Measurements from ENCODE around the gene PYGO1. TPM values are rescaled to one million over a fixed set of nuclear protein-coding genes. Genes with fewer than 3 reads are reported as not detected.

The PYGO1 gene
- total RNA-seq, 1 experiment from 2014 or later = 0.83 TPM

DNA sequence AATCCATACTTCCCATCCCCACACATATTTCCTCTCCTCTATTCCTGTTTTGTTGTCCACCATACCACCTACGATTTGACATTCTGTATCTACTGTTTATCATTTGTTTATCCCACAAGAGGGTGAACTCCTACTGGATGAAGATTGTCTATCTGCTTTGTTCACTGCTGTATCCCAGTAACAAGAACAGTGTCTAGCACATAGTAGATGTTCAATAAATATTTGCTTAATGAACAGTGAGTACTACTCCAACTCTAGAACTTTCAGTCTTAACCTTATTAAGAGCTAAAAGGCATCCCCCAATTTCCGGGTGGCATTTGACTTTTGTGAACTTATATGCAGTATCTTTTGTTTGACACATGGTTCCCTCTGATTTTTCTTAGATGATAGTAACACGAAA is 1.3 kb downstream of the PYGO1 start:
- Histone ChIP-seq H2BK20ac (ENCODE audit: low read depth, low read length, poor library complexity, severe bottlenecking) (no peak overlapping the region), H4K20me1 (ENCODE audit: control insufficient read depth, insufficient read depth, insufficient read length) (no peaks in the 10 kb centered on the region), H3K79me2 (ENCODE audit: insufficient read depth, low read length) (no peaks in the 10 kb centered on the region), H2AK5ac (ENCODE audit: insufficient read length, low read length) (no peak overlapping the region), H2BK12ac (ENCODE audit: insufficient read length, low read depth, low read length) (no peak overlapping the region), H3K9ac (ENCODE audit: extremely low read depth, insufficient read length, low read length) (no peak overlapping the region), H3K79me1 (ENCODE audit: insufficient read depth, low read depth, low read length, poor library complexity, severe bottlenecking) (no peaks in the 10 kb centered on the region), H2BK120ac (ENCODE audit: low read depth, low read length, poor library complexity, severe bottlenecking) (no peak overlapping the region), H4K8ac (replicated peaks; ENCODE audit: insufficient read length, low read depth, low read length) (no peak overlapping the region), H3T11ph (ENCODE audit: low read length) (no peak overlapping the region), H3K27ac (ENCODE audit: insufficient read length, low read depth, low read length) (no peak overlapping the region), H3K23ac (ENCODE audit: insufficient read length, low read depth, low read length) (no peak overlapping the region), H3K18ac (ENCODE audit: insufficient read length, low read depth, low read length) (no peak overlapping the region), H3K4ac (ENCODE audit: low read depth, low read length) (no peak overlapping the region), H3K9me3 (ENCODE audit: control insufficient read depth, low read depth, low read length) (no peaks in the 10 kb centered on the region), H3K4me2 (ENCODE audit: insufficient read depth, insufficient read length, low read length) (no peak overlapping the region), H3K23me2 (ENCODE audit: insufficient read length, low read depth, low read length, poor library complexity, severe bottlenecking) (peaks cover 13% of the 10 kb centered on the region), H2BK5ac (ENCODE audit: insufficient read length, low read length) (no peak overlapping the region), H4K91ac (ENCODE audit: insufficient read length, low read depth, low read length) (no peak overlapping the region), H3K4me1 (ENCODE audit: insufficient read depth, low read length) (no peaks in the 10 kb centered on the region), H3K14ac (ENCODE audit: insufficient read depth, low read length) (no peak overlapping the region), H3K56ac (ENCODE audit: insufficient read length, low read depth, low read length) (no peak overlapping the region), H4K5ac (ENCODE audit: insufficient read length, low read depth, low read length) (no peak overlapping the region), H2AFZ (ENCODE audit: low read length) (no peak overlapping the region), H2BK15ac (ENCODE audit: low read depth, low read length) (no peak overlapping the region), H3K27me3 (ENCODE audit: insufficient read depth, low read length) (peaks cover 21% of the 10 kb centered on the region; the same call in 1 of the 2 replicates)
- Mint-ChIP-seq H3K27me3 (ENCODE audit: low read depth) (peaks cover 35% of the 10 kb centered on the region), H3K9me3 (peaks cover 0 to 8% of the 10 kb centered on the region in 2 experiments; a peak in 2 of 5 replicates), H3K4me3 (no peak overlapping the region), H3K4me1 (peaks cover 2 to 3% of the 10 kb centered on the region in 2 experiments; a peak in 2 of 4 replicates), H3K36me3 (ENCODE audit: insufficient read depth in 1 of 3, low read depth in 3 of 3) (peaks cover 0 to 8% (median 2%) of the 10 kb centered on the region in 3 experiments; a peak in 2 of 7 replicates), H3K27ac (no peak overlapping the region)
- TF ChIP-seq, protein P1, sequence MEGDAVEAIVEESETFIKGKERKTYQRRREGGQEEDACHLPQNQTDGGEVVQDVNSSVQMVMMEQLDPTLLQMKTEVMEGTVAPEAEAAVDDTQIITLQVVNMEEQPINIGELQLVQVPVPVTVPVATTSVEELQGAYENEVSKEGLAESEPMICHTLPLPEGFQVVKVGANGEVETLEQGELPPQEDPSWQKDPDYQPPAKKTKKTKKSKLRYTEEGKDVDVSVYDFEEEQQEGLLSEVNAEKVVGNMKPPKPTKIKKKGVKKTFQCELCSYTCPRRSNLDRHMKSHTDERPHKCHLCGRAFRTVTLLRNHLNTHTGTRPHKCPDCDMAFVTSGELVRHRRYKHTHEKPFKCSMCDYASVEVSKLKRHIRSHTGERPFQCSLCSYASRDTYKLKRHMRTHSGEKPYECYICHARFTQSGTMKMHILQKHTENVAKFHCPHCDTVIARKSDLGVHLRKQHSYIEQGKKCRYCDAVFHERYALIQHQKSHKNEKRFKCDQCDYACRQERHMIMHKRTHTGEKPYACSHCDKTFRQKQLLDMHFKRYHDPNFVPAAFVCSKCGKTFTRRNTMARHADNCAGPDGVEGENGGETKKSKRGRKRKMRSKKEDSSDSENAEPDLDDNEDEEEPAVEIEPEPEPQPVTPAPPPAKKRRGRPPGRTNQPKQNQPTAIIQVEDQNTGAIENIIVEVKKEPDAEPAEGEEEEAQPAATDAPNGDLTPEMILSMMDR (conservative IDR thresholded peaks at IDR 0.05) = no peak
- 100% methylated on average over 1 of the region's 3 CpGs for WGBS (ENCODE audit: extremely low coverage, insufficient read length, low lambda C conversion rate)
- no peak for DNase-seq
